Neural progenitor cell (in vitro differentiated cells): ENCODE results near the gene KLF16. TPM values are rescaled to one million over a fixed set of nuclear protein-coding genes. Genes with fewer than 3 reads are reported as not detected.

Experiments
- DNase-seq: peaks from one replicate; pipeline ENCODE4 v3.0.0-alpha.2; 2016; ENCODE audit warnings: low spot score
- H2AFZ ChIP-seq: fragments of 200-600 bp; sonication (generic); replicated peaks from 2 replicates; pipeline ENCODE4 v1.6.1; 2016; ENCODE audit warnings: antibody characterized with exemption
- H3F3A ChIP-seq: fragments of 200-600 bp; sonication (generic); 2 replicates; pipeline ENCODE4 v1.6.1; 2016; ENCODE audit warnings: antibody characterized with exemption, low read depth
- H3K27ac ChIP-seq: fragments of 200-600 bp; sonication (generic); 2 replicates; pipeline ENCODE4 v1.5.1; 2016; ENCODE audit warnings: mild to moderate bottlenecking
- H3K27me3 ChIP-seq: fragments of 200-600 bp; sonication (generic); 2 replicates; pipeline ENCODE4 v1.6.1; 2016; ENCODE audit warnings: mild to moderate bottlenecking, moderate library complexity
- H3K36me3 ChIP-seq: fragments of 200-600 bp; sonication (generic); 2 replicates; pipeline ENCODE4 v1.5.1; 2016
- H3K4me1 ChIP-seq: fragments of 200-600 bp; sonication (generic); 2 replicates; pipeline ENCODE4 v1.6.1; 2016; ENCODE audit warnings: mixed run types
- H3K4me2 ChIP-seq: fragments of 200-600 bp; sonication (generic); 2 replicates; pipeline ENCODE4 v1.6.1; 2016
- H3K4me3 ChIP-seq: fragments of 200-600 bp; sonication (generic); 2 replicates; pipeline ENCODE4 v1.5.1; 2016
- H3K79me2 ChIP-seq: fragments of 200-600 bp; sonication (generic); 2 replicates; pipeline ENCODE4 v1.6.1; 2016; ENCODE audit warnings: low read depth
- H3K9ac ChIP-seq: fragments of 200-600 bp; sonication (generic); 2 replicates; pipeline ENCODE4 v1.6.1; 2016
- H3K9me3 ChIP-seq: fragments of 200-600 bp; sonication (generic); 2 replicates; pipeline ENCODE4 v1.5.1; 2016; ENCODE audit warnings: low read depth
- H4K20me1 ChIP-seq: fragments of 200-600 bp; sonication (generic); 2 replicates; pipeline ENCODE4 v1.6.1; 2016; ENCODE audit warnings: low read depth
- H3K27ac Mint-ChIP-seq: 3 replicates; pipeline ENCODE4 v1.8.0; 2021; ENCODE audit warnings: mixed read lengths
- H3K27me3 Mint-ChIP-seq: 2 replicates; pipeline ENCODE4 v1.8.0; 2022; ENCODE audit warnings: low read depth, mild to moderate bottlenecking, inconsistent platforms, moderate library complexity, mixed read lengths; ENCODE audit not compliant: insufficient read depth
- H3K36me3 Mint-ChIP-seq: 3 replicates; pipeline ENCODE4 v1.8.0; 2021; ENCODE audit warnings: mixed read lengths
- H3K4me1 Mint-ChIP-seq: 3 replicates; pipeline ENCODE4 v1.8.0; 2021; ENCODE audit warnings: mixed read lengths
- H3K4me3 Mint-ChIP-seq: 3 replicates; pipeline ENCODE4 v1.8.0; 2021; ENCODE audit warnings: mild to moderate bottlenecking, moderate library complexity, mixed read lengths
- H3K9me3 Mint-ChIP-seq: 3 replicates; pipeline ENCODE4 v1.8.0; 2020; ENCODE audit warnings: mixed read lengths
- CTCF ChIP-seq: fragments of 200-600 bp; sonication (generic); IDR thresholded peaks from 2 replicates; pipeline ENCODE4 v1.5.1; 2017; ENCODE audit warnings: antibody characterized with exemption, mild to moderate bottlenecking
- EZH2 ChIP-seq: fragments of 200-600 bp; sonication (generic); IDR thresholded peaks from 2 replicates; pipeline ENCODE4 v1.6.1; 2017; ENCODE audit warnings: antibody characterized with exemption, mild to moderate bottlenecking, moderate library complexity
- EZH2phosphoT487 ChIP-seq: fragments of 200-600 bp; sonication (generic); IDR thresholded peaks from 2 replicates; pipeline ENCODE4 v1.6.1; 2017; ENCODE audit warnings: antibody characterized with exemption
- total RNA-seq: library from RNA; depleted of rRNA; stranded (reverse); fragments of >200 nt; gene quantifications from 2 replicates; pipeline ENCODE4 v1.2.3, GENCODE V29; 2015; ENCODE audit warnings: low replicate concordance

KLF16 gene
- total RNA-seq, 1 donor from 2014 or later, result 1.0 TPM

- H3K4me2 ChIP-seq, result no peak overlapping the region
- peaks cover 39% of the 10 kb centered on the region for H3K79me2 ChIP-seq
- Mint-ChIP-seq H3K36me3 (no peaks in the 10 kb centered on the region), H3K4me1 (peaks cover 31% of the 10 kb centered on the region), H3K4me3 (peak overlapping the region; percentile 21), H3K27ac (peak overlapping the region; percentile 79), H3K9me3 (no peaks in the 10 kb centered on the region), H3K27me3 (peaks cover 2% of the 10 kb centered on the region)
- H3K4me1 ChIP-seq, result peaks cover 31% of the 10 kb centered on the region
- no peak overlapping the region for H3K9ac ChIP-seq
- no peak overlapping the region for H2AFZ ChIP-seq
- H3K36me3 ChIP-seq, result no peaks in the 10 kb centered on the region
- H3K9me3 ChIP-seq, result no peaks in the 10 kb centered on the region
- no peaks in the 10 kb centered on the region for H3K27me3 ChIP-seq
- peaks cover 36% of the 10 kb centered on the region for H3F3A ChIP-seq
- no peak for DNase-seq
- no peak for TF ChIP-seq CTCF
- TF ChIP-seq EZH2phosphoT487, result no peak
- TF ChIP-seq EZH2, result no peak
- H3K27ac ChIP-seq, result no peak overlapping the region
- H3K4me3 ChIP-seq, result no peak overlapping the region
- peaks cover 61% of the 10 kb centered on the region for H4K20me1 ChIP-seq
Observed at GRCh38 chr19:1850809-1851653, 12.3 kb downstream of the KLF16 start.

- Histone ChIP-seq H3K79me2 (peaks cover 49% of the 10 kb centered on the region), H3K36me3 (no peaks in the 10 kb centered on the region), H2AFZ (no peak overlapping the region), H3K4me1 (peaks cover 22% of the 10 kb centered on the region), H4K20me1 (peaks cover 61% of the 10 kb centered on the region), H3K27me3 (no peaks in the 10 kb centered on the region), H3K9me3 (no peaks in the 10 kb centered on the region), H3K4me2 (no peak overlapping the region), H3K9ac (no peak overlapping the region), H3K27ac (no peak overlapping the region), H3K4me3 (no peak overlapping the region), H3F3A (peaks cover 26% of the 10 kb centered on the region)
- Mint-ChIP-seq H3K9me3 (no peaks in the 10 kb centered on the region), H3K4me3 (peak overlapping the region; percentile 16), H3K27me3 (no peaks in the 10 kb centered on the region), H3K36me3 (no peaks in the 10 kb centered on the region), H3K27ac (peak overlapping the region; percentile 74), H3K4me1 (peaks cover 29% of the 10 kb centered on the region)
- TF ChIP-seq CTCF, result no peak
- no peak for DNase-seq
Observed at GRCh38 chr19:1849886-1850398, 13.4 kb downstream of the KLF16 start.

GRCh38 chr19:1849132-1849474, 14.3 kb downstream of the KLF16 start:
- Mint-ChIP-seq H3K4me3 (peak overlapping the region; percentile 85), H3K27ac (peak overlapping the region; percentile 32)
- H4K20me1 ChIP-seq, result peaks cover 60% of the 10 kb centered on the region

More at GRCh38 chr19:1849132-1849474, 14.3 kb downstream of the KLF16 start:
- H3K79me2 ChIP-seq, result peaks cover 54% of the 10 kb centered on the region
- no peak for TF ChIP-seq EZH2
- TF ChIP-seq EZH2phosphoT487, result no peak
- no peak for TF ChIP-seq CTCF
- peaks cover 14% of the 10 kb centered on the region for H3K4me1 ChIP-seq
- DNase-seq, result no peak
- no peak overlapping the region for H2AFZ ChIP-seq
- no peaks in the 10 kb centered on the region for H3K9me3 Mint-ChIP-seq
- no peak overlapping the region for H3K27ac ChIP-seq
- no peaks in the 10 kb centered on the region for H3K36me3 ChIP-seq
- no peak overlapping the region for H3K9ac ChIP-seq
- no peaks in the 10 kb centered on the region for H3K9me3 ChIP-seq
- H3K27me3 Mint-ChIP-seq, result no peaks in the 10 kb centered on the region
- no peak overlapping the region for H3K4me2 ChIP-seq
- H3F3A ChIP-seq, result peaks cover 17% of the 10 kb centered on the region
- H3K4me1 Mint-ChIP-seq, result peaks cover 24% of the 10 kb centered on the region
- no peaks in the 10 kb centered on the region for H3K27me3 ChIP-seq
- peak overlapping the region; percentile 100 for H3K4me3 ChIP-seq
- no peaks in the 10 kb centered on the region for H3K36me3 Mint-ChIP-seq
